GM10248 (cell line): ENCODE data around the gene SF3B4.
A peak's percentile ranks its signal among the peaks of the same experiment; 100 is the strongest.

ENCODE experiments used
- CTCF ChIA-PET: fragments of 300-600 bp; sonication (Branson Sonifier 250); formaldehyde crosslinking; extraction: SDS; loops from one replicate; lab custom pipeline; 2021; ENCODE audit warnings: antibody characterized with exemption; lab: Yijun Ruan, JAX
- POLR2A ChIA-PET: fragments of 350-650 bp; sonication (Branson Sonifier 250); formaldehyde crosslinking; extraction: SDS; loops from one replicate; lab custom pipeline; 2020; ENCODE audit warnings: antibody characterized with exemption; lab: Yijun Ruan, JAX
- DNase-seq: peaks from one replicate; pipeline ENCODE4 v3.0.0; 2012; ENCODE audit errors: extremely low spot score
- CTCF ChIP-seq: IDR thresholded peaks from 2 replicates; pipeline ENCODE4 v1.5.1; 2012; ENCODE audit warnings: mild to moderate bottlenecking, low read depth; ENCODE audit errors: extremely low read depth, missing control alignments, control extremely low read depth

SF3B4 gene

GRCh38 chr1:149927563-149928400 is at the start of gene SF3B4:
SF3B4 (minus strand) TSS chr1:149927803; CDS start chr1:149927759, 44 bp downstream.
- ChIA-PET POLR2A (interaction anchor here (1.0 kb wide), 2 partner anchors 11 to 41 kb away, joined by 4 to 7 read pairs; a partner anchor contains a TSS), CTCF (interaction anchor here (1.2 to 1.7 kb wide), 3 partner anchors 11 to 83 kb away, joined by 3 to 5 read pairs (median 4); partner anchors contain the start of gene OTUD7B)
- peak; percentile 5 for TF ChIP-seq CTCF
- DNase-seq: peak; percentile 94

GRCh38 chr1:149977345-149977744 is 49.7 kb upstream of the SF3B4 start:
- no peak for TF ChIP-seq CTCF
- CTCF ChIA-PET: interaction anchor here (1.1 kb wide), 1 partner anchor 15 kb away, joined by 7 read pairs; no protein-coding TSS in a partner anchor
- POLR2A ChIA-PET: no interaction called here
- no peak for DNase-seq

GRCh38 chr1:149972547-149972946 is 44.9 kb upstream of the SF3B4 start:
- ChIA-PET POLR2A (no interaction called here), CTCF (interaction anchor here (1.9 to 2.9 kb wide), 2 partner anchors 10 to 17 kb away, joined by 4 to 11 read pairs; no protein-coding TSS in a partner anchor)
- DNase-seq: no peak
- TF ChIP-seq CTCF: no peak

GRCh38 chr1:149967646-149968045 is 40.0 kb upstream of the SF3B4 start:
- ChIA-PET CTCF (no interaction called here), POLR2A (no interaction called here)
- no peak for DNase-seq
- TF ChIP-seq CTCF: no peak

- TF ChIP-seq CTCF: no peak
- ChIA-PET CTCF (interaction anchor here (1.2 to 1.6 kb wide), 3 partner anchors 38 to 84 kb away, joined by 3 to 4 read pairs (median 4); partner anchors contain the start of gene OTUD7B), POLR2A (no interaction called here)
- no peak for DNase-seq
Measured at GRCh38 chr1:149967041-149967440, 39.4 kb upstream of the SF3B4 start.

GRCh38 chr1:149966405-149966804 is 38.8 kb upstream of the SF3B4 start:
- DNase-seq: no peak
- ChIA-PET POLR2A (no interaction called here), CTCF (interaction anchor here (1.2 to 1.6 kb wide), 3 partner anchors 37 to 84 kb away, joined by 3 to 4 read pairs (median 4); partner anchors contain the start of gene OTUD7B)
- TF ChIP-seq CTCF: no peak
